NCI-H1105 (cell line): ENCODE measurements around the gene CACNA1B.
"Not testable (repeated sequence)": the region's sequence is repeated elsewhere in the genome, so short reads cannot be mapped to it uniquely, and the experiment has no call there.

Experiments
- DNase-seq: peaks from one replicate; lab custom pipeline; 2025; lab: John Stamatoyannopoulos, UW

CACNA1B gene

DNA sequence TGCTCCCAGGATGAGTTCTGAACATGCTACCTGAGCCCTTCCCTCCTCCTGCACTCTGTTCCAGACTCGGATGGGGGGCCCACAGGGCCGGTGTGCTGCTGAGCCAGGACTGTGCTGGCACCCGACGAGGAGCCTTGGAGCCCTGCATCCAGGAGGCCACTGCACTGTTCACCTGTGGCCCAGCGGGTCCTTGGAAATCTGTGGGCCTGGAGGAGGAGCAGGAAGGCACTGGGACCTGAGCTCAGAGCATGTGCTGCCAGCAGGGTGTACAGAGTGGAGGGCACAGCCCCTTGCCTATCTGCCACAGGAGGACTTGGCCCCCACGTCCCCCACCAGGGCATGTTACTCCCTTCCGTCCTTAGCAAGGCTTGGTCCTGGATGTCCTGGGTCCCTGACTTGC is 265.9 kb downstream of the CACNA1B start:
- not testable (repeated sequence) for DNase-seq

GRCh38 chr9:138147556-138147955 is 270.0 kb downstream of the CACNA1B start:
- not testable (repeated sequence) for DNase-seq

DNA sequence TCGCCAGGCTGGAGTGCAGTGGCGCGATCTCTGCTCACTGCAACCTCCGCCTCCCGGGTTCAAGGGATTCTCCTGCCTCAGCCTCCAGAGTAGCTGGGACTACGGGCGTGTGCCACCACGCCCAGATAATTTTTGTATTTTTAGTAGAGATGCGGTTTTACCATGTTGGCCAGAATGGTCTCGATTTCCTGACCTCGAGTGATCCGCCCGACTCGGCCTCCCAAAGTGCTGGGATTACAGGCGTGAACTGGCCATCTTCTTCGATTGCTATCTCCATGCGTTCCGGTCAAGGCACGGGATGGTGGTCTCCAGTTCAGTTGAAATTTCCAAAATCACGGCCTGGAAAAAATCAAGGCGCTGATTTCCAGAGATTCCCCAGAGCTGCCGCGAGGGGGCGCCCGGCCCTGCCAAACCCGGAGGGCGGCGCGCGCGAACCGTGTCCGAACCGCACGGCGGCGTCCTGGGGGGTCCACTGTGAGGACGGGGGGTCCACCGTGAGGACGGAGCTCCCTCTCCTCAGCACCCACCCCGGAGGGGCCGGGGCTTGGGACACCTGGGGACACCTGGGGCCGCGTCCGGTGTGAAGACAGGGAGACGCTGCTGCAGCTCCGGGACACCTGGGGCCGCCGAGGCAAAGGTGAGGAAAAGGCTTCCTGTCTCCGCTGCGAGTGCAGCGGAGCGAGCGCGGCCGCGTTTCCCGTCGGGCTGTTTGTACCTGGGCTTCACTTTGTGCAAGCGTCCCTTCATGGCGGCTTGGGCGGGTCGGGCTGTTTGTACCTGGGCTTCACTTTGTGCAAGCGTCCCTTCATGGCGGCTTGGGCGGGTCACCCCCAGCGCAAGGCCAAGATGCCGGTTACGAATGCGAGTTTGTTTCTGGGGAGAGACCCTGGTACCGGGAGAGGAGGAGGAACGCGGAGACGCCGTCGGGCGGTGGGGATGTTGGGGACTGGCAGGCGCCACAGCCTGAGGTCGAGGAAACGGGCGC is 272.4 kb downstream of the CACNA1B start:
- DNase-seq: not testable (repeated sequence)

DNA sequence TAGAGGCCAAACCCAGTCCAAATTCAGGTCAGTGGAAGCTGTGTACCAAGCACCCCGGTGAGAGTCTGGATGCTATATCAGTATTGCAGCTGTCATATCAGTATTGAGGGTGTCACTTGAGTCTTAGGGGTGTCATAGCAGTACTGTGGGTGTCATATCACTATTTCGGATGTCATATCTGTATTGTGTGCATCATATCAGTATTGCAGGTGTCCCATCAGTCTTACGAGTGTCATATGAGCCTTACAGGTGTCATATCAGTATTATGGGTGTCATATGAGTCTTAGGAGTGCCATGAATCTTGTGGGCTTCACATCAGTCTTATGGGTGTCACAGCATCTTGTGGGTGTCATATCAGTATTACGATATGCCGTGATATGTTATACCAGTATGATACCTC is 278.2 kb downstream of the CACNA1B start:
- DNase-seq: not testable (repeated sequence)

DNA sequence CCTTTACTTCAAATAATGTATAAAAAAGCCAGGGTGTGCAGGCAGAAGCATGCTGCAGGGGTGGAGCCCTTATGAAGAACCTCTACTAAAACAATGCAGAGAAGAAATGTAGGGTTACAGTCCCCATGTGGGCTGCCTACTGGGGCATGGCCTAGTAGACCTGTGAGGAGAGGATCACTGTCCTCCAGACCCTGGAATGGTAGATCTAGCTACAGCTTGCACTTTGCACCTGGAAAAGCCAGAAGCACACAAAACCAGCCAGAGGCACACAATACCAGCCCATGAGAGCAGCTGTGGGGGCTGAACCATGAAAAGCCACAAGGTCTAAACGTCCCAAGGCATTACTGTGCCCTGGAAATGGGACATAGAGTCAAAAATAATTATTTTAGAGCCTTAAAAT is 289.2 kb downstream of the CACNA1B start:
- DNase-seq: not testable (repeated sequence)
